HuH-7 (cell line): ENCODE data around the gene CLDN5.

ENCODE experiments used
- DNase-seq: peaks from one replicate; pipeline ENCODE4 v3.0.0; 2011; ENCODE audit warnings: low spot score

Gene CLDN5

DNA sequence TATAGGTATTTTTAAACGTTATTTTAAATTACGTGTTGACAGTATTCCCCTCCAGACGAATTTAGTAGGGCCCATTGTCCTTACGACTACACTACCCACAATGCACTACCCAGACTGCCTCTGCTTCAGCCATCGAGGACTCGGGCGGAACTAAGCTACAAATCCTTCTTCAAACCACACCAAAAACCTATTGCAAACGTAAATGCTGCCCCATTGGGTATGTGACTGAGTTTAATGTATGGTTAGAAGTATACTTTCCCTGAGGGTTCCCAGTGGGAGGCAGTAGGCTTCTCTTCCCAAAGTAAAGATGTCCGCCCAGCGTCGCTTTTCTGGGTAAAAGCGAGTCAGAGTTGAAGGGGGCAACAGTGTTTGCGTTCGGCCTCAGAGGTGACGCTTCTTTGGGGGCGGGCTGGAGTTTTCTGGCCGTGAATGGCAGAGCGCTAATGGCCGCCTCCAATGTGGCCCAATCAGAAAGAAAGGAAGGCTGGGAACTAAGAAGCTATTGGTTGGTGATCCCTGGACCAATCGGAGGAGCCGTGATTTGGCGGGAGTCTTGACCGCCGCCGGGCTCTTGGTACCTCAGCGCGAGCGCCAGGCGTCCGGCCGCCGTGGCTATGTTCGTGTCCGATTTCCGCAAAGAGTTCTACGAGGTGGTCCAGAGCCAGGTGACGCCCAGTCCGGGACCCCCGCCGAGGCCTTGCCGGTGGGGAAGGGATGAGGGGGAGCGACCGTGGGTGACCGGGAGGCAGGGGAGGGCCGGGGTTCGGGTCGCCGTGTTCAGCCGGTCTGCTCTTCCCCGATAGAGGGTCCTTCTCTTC is 44.6 kb downstream of the CLDN5 start, which contains the start of gene CDC45:
Gene CDC45 (plus strand): TSS at position 566 of the 818 bp plus-strand sequence. CDS start 49 bp downstream, at position 615.
- peak; percentile 96 for DNase-seq

DNA sequence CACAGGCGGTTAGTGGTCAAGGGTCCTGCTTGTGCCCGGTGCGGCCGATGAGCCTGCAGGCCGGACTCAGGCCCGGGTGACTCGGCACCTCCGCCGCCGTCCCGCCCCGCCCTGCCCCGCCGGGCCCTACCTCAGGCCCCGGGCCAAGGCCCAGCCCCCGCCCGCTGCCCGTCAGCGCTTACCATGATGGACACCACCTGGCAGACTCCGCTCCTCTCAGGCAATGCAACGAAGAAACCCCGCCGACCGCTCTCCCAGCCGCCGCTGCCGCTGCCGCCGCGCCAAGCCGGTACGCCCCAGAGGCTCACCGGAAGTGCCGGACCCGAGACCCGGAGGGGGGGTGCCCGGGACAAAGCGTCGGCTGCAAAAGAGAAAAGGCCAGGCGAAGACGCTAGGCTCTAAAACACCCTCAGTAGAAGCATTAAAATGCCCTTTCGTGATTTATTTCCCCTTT is 45.3 kb downstream of the CLDN5 start, which contains the start of gene UFD1:
Gene UFD1 (minus strand): TSS at position 293 of the 454 bp plus-strand sequence. CDS start 108 bp downstream, at position 185.
- peak; percentile 78 for DNase-seq

DNA sequence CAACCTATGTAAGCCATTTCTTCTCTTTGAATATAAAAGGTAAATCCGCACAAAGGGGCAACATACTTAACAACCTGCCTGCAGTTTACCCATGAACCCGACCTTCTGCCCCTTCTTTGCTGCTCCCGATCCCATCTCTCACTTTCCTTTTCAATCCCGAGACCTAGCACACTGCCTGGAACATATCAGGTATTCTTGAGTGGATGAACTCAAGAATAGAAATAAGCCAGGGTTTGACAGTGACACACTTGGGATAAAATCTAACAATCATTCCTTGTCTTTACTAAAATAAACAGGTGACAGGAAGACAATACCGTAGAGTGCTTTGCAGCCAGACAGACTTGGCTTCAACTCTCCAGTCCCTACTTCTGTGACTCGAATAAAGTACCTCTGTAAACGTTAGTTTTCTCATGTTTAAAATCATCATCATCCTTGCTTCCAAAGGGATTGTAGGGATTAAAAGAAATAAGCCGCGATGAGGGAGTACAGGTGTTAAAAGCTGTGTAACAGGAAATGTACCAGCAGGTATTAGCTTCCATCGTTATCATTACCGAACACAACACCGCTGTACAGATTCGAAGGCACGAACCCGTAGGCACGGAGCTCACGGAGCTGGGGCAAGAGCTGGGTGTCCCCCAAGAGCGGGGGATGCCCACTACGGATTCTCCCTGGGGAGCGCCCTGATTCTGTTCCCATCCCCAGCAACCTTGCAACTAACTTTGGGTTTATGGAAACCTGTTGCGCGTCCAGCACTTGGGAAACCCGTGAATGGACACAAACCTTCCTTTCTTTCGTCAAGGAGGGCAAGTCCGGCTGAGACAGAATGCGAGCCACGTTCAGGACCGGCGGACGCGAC is 45.9 kb downstream of the CLDN5 start:
- DNase-seq, result no peak

DNA sequence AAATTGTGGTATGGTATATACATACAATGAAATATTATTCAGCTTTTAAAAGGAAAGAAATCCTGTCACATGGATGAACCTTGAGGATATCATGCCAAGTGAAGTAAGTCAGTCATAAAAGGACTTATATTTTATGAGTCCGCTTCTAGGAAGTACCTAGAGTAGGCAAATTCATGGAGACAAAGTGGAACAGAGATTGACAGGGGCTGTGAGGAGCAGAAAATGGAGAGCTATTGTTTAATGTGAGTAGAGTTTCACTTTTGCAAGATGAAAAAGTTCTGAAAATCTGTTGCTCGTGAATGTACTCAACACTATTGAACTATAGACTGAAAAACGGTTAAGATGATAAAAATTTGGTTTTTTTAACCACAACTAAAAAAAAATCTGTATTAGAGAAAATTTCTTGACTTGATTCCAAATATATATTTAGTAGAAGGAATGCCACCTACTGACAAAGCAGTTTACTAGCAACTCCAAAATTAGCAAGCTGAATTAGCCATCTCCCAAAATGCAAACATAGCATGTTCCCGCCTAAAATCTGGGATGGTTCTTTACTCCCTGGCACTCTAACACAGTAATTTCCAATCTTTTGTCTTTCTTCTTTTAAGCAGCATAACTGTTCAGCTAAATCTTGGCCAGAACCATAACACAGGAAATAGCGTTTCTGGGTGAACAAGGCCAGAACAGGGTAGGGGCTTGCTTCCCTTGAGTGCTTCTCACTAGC is 46.7 kb downstream of the CLDN5 start:
- no peak for DNase-seq

DNA sequence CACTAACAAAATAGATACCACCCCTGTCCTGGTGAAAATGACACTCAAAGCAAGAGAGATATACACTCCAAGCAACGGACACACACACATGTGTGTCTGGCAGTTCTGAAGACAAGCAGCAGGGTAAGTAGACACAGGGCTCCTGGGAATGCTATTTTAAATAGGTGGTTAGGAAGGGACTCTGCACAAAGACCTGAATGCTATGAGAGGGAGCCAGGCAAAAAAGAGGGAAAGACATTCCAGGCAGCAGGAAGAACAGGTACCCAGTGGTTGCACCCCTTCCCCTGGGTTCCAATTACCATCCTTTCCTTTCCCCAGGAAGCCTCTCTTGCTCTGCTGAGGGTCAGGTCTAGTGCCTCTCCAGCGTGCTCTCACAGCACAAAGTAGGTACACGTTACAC is 48.2 kb downstream of the CLDN5 start:
- DNase-seq, result no peak

DNA sequence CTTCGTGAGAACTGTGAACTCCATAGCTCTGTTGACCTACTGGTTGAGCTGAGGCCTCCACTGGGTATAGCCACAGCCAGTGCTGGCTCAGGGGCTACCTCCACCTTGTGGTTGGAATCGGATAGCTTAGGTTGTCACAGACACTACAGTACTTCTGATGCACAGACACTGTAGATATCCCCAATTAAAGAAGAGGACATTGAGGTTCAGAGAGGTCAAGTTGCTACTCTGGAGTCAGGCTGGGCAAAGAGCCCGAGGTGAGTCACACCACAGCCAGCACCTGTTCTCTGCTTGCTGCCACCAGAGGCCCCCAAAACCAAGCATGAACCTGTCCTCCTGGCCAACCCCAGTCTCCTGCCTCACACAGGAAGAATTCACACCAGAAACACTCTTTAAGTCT is 50.6 kb downstream of the CLDN5 start:
- no peak for DNase-seq
